GM12892 (cell line): ENCODE measurements around the gene USP10.
"Not testable (repeated sequence)": the region's sequence is repeated elsewhere in the genome, so short reads cannot be mapped to it uniquely, and the experiment has no call there.

Experiments
- POLR2A ChIP-seq: IDR thresholded peaks from 2 replicates; pipeline ENCODE4 v1.6.1; 2011; ENCODE audit warnings: low read depth, low read length, control low read depth
- POLR2AphosphoS5 ChIP-seq: IDR thresholded peaks from 2 replicates; pipeline ENCODE4 v1.6.1; 2011; ENCODE audit warnings: low read depth, low read length, control low read depth

DNA sequence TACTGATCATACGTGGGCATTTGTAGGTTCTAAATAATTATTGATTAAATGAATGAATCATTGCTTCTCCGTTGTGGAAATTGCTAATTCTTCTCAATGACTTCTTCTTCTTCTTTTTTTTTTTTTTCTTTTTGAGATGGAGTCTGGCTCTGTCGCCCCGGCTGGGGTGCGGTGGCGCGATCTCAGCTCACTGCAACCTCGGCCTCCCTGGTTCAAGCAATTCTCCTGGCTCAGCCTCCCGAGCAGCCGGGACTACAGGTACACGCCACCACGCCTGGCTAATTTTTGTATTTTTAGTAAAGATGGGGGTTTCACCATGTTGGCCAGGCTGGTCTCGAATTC, 32.5 kb downstream of the USP10 start:
- TF ChIP-seq POLR2A, POLR2AphosphoS5: not testable (repeated sequence)
